Measurements from ENCODE around the gene BCAP29. TPM values are rescaled to one million over a fixed set of nuclear protein-coding genes. Genes with fewer than 3 reads are reported as not detected.

Gene BCAP29
- total and polyA plus RNA-seq, 2 donors (not counting 3 experiments of a cell fraction or from before 2014, with no cell fraction given) = 122 to 162 TPM

DNA sequence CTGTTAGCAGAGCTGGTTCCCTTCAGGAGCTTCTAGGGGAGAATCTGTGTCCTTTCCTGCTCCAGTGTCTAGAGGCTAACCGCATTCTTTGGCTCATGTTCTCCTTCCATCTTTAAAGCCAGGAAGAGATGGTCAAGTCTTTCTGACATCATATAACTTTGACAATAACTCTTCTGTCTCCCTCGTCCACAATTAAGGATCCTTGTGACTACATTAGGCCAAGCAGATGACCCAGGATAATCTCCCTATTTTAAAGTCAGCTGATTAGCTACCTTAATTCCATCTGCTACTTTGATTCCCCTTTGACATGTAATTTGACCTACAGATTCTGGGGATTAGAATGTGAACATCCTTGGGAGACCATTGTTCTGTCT lies 52.4 kb downstream of the BCAP29 start:
- Histone ChIP-seq H3K4me3 (replicated peaks in 1 of 3; ENCODE audit: insufficient read depth in 1 of 3, low read depth in 1 of 3, low read length in 3 of 3) (no peak overlapping the region), H3K79me2 (ENCODE audit: control insufficient read depth, insufficient read depth, low read length) (no peaks in the 10 kb centered on the region), H3K27ac (ENCODE audit: insufficient read depth, low read depth, low read length) (no peak overlapping the region), H3K36me3 (ENCODE audit: control insufficient read depth in 2 of 2, extremely low read depth in 1 of 2, insufficient read depth in 2 of 2, low read length in 2 of 2) (peaks cover 0 to 4% of the 10 kb centered on the region in 2 experiments), H3K4me1 (ENCODE audit: control insufficient read depth, extremely low read depth, insufficient read depth, low read length) (no peaks in the 10 kb centered on the region), H4K20me1 (replicated peaks; ENCODE audit: control insufficient read depth, extremely low read depth, insufficient read depth, low read length) (no peaks in the 10 kb centered on the region), H3K9me3 (replicated peaks; ENCODE audit: control insufficient read depth, insufficient read depth, low read length) (no peaks in the 10 kb centered on the region), H2AFZ (ENCODE audit: low read depth, low read length) (no peak overlapping the region), H3K27me3 (ENCODE audit: control insufficient read depth in 2 of 2, insufficient read depth in 2 of 2, low read length in 2 of 2) (no peaks in the 10 kb centered on the region), H3K9ac (replicated peaks; ENCODE audit: extremely low read depth, insufficient read depth, low read length) (no peak overlapping the region), H3K4me2 (ENCODE audit: insufficient read depth, low read length) (no peak overlapping the region), H3K9me1 (replicated peaks; ENCODE audit: control insufficient read depth, extremely low read depth, insufficient read depth, low read length) (no peaks in the 10 kb centered on the region)
- ChIA-PET POLR2A (no interaction called here), CTCF (no interaction called here)
- dilution Hi-C loops (cut with MboI; ENCODE audit: extremely low pct_ligation_motif_present, low sequenced_read_pairs) = no loop called here
- no TSS peak for BruUV-seq (replicated peaks)
- DNase-seq (ENCODE audit: low read depth, low spot score) (no peak), FAIRE-seq (no peak)
- intact Hi-C loops (cut with micrococcal nuclease) = no loop called here
- TF ChIP-seq POLR2AphosphoS5 (IDR thresholded peaks at IDR 0.05; ENCODE audit: insufficient read depth, low read depth, low read length) (no peak), JUN (IDR thresholded peaks at IDR 0.05; ENCODE audit: borderline replicate concordance, insufficient read depth, insufficient read length, low read depth) (no peak), POLR2A (IDR thresholded peaks at IDR 0.05; ENCODE audit: low read depth, low read length) (no peak), CTCF (IDR thresholded peaks at IDR 0.05; ENCODE audit: extremely low read depth in 1 of 2, insufficient read depth in 1 of 2, low read depth in 1 of 2, low read length in 2 of 2) (no peak), MYC (IDR thresholded peaks at IDR 0.05; ENCODE audit: low read depth, low read length) (no peak), FOS (IDR thresholded peaks at IDR 0.05; ENCODE audit: borderline replicate concordance, insufficient read depth, low read length) (no peak), EZH2 (IDR thresholded peaks at IDR 0.05; ENCODE audit: borderline replicate concordance, low read depth, low read length, severe bottlenecking) (no peak), GATA2 (IDR thresholded peaks at IDR 0.05; ENCODE audit: insufficient read depth, insufficient read length, low read depth, low read length) (no peak)
- TF ChIP-seq, protein P1, sequence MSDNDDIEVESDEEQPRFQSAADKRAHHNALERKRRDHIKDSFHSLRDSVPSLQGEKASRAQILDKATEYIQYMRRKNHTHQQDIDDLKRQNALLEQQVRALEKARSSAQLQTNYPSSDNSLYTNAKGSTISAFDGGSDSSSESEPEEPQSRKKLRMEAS (IDR thresholded peaks at IDR 0.05; ENCODE audit: insufficient read depth, insufficient read length) = no peak

All from endothelial cell of umbilical vein (primary cell).